ENCODE measurements around the gene HIVEP2. TPM values are rescaled to one million over a fixed set of nuclear protein-coding genes. Genes with fewer than 3 reads are reported as not detected.

Gene HIVEP2
- total and polyA plus RNA-seq, 2 donors (not counting 1 experiment from before 2014, with no cell fraction given), result 5.0 to 14.4 TPM

- Histone ChIP-seq H3K36me3 (ENCODE audit: control insufficient read depth, insufficient read depth, low read length) (no peaks in the 10 kb centered on the region), H3K4me3 (replicated peaks in 1 of 4; ENCODE audit: control extremely low read depth in 1 of 4, insufficient read depth in 1 of 4, low read depth in 3 of 4, low read length in 4 of 4) (no peak overlapping the region), H3K9ac (ENCODE audit: insufficient read depth, low read length) (no peak overlapping the region), H2AFZ (ENCODE audit: low read length) (no peak overlapping the region), H4K20me1 (ENCODE audit: control insufficient read depth, extremely low read depth, insufficient read depth, low read length) (no peaks in the 10 kb centered on the region), H3K9me3 (ENCODE audit: control insufficient read depth, insufficient read depth, low read depth, low read length) (no peaks in the 10 kb centered on the region), H3K27me3 (ENCODE audit: control insufficient read depth, insufficient read depth, low read length) (no peaks in the 10 kb centered on the region), H3K4me2 (ENCODE audit: extremely low read depth, insufficient read depth, low read length) (no peak overlapping the region), H3K79me2 (ENCODE audit: control insufficient read depth, insufficient read depth, low read length) (peaks cover 3% of the 10 kb centered on the region), H3K4me1 (ENCODE audit: control insufficient read depth, extremely low read depth, insufficient read depth, low read length) (peaks cover 5% of the 10 kb centered on the region), H3K27ac (ENCODE audit: insufficient read depth, low read length) (no peak overlapping the region)
- no peak for TF ChIP-seq EZH2 (IDR thresholded peaks at IDR 0.05; ENCODE audit: low read length, missing control alignments)
- no peak for TF ChIP-seq CTCF (conservative IDR thresholded peaks at IDR 0.05 in 1 of 2, IDR thresholded peaks at IDR 0.05 in 1 of 2; ENCODE audit: low read depth in 1 of 2, low read length in 2 of 2)
- no peak for DNase-seq (ENCODE audit: low read depth in 2 of 2)
Observed at GRCh38 chr6:142800240-142800639, 144.7 kb downstream of the HIVEP2 start.

- Histone ChIP-seq H4K20me1 (ENCODE audit: control insufficient read depth, extremely low read depth, insufficient read depth, low read length) (no peaks in the 10 kb centered on the region), H3K4me1 (ENCODE audit: control insufficient read depth, extremely low read depth, insufficient read depth, low read length) (peaks cover 5% of the 10 kb centered on the region), H3K36me3 (ENCODE audit: control insufficient read depth, insufficient read depth, low read length) (no peaks in the 10 kb centered on the region), H3K4me2 (ENCODE audit: extremely low read depth, insufficient read depth, low read length) (no peak overlapping the region), H3K27ac (ENCODE audit: insufficient read depth, low read length) (no peak overlapping the region), H2AFZ (ENCODE audit: low read length) (no peak overlapping the region), H3K9me3 (ENCODE audit: control insufficient read depth, insufficient read depth, low read depth, low read length) (no peaks in the 10 kb centered on the region), H3K9ac (ENCODE audit: insufficient read depth, low read length) (no peak overlapping the region), H3K27me3 (ENCODE audit: control insufficient read depth, insufficient read depth, low read length) (no peaks in the 10 kb centered on the region), H3K79me2 (ENCODE audit: control insufficient read depth, insufficient read depth, low read length) (peaks cover 3% of the 10 kb centered on the region), H3K4me3 (replicated peaks in 1 of 4; ENCODE audit: control extremely low read depth in 1 of 4, insufficient read depth in 1 of 4, low read depth in 3 of 4, low read length in 4 of 4) (no peak overlapping the region)
- DNase-seq (ENCODE audit: low read depth in 2 of 2), result no peak
- TF ChIP-seq EZH2 (IDR thresholded peaks at IDR 0.05; ENCODE audit: low read length, missing control alignments) (no peak), CTCF (conservative IDR thresholded peaks at IDR 0.05 in 1 of 2, IDR thresholded peaks at IDR 0.05 in 1 of 2; ENCODE audit: low read depth in 1 of 2, low read length in 2 of 2) (no peak)
Observed at GRCh38 chr6:142799639-142800038, 145.3 kb downstream of the HIVEP2 start.

GRCh38 chr6:142797159-142797558 lies 147.8 kb downstream of the HIVEP2 start:
- DNase-seq (ENCODE audit: low read depth in 2 of 2), result no peak
- H3K9me3 ChIP-seq (ENCODE audit: control insufficient read depth, insufficient read depth, low read depth, low read length), result no peaks in the 10 kb centered on the region
- H3K27ac ChIP-seq (ENCODE audit: insufficient read depth, low read length), result no peak overlapping the region
- H3K9ac ChIP-seq (ENCODE audit: insufficient read depth, low read length), result no peak overlapping the region
- H3K4me1 ChIP-seq (ENCODE audit: control insufficient read depth, extremely low read depth, insufficient read depth, low read length), result no peaks in the 10 kb centered on the region
- TF ChIP-seq EZH2 (IDR thresholded peaks at IDR 0.05; ENCODE audit: low read length, missing control alignments) (no peak), CTCF (conservative IDR thresholded peaks at IDR 0.05 in 1 of 2, IDR thresholded peaks at IDR 0.05 in 1 of 2; ENCODE audit: low read depth in 1 of 2, low read length in 2 of 2) (no peak)
- H2AFZ ChIP-seq (ENCODE audit: low read length), result no peak overlapping the region
- H3K4me3 ChIP-seq (replicated peaks in 1 of 4; ENCODE audit: control extremely low read depth in 1 of 4, insufficient read depth in 1 of 4, low read depth in 3 of 4, low read length in 4 of 4), result no peak overlapping the region
- H4K20me1 ChIP-seq (ENCODE audit: control insufficient read depth, extremely low read depth, insufficient read depth, low read length), result no peaks in the 10 kb centered on the region
- H3K4me2 ChIP-seq (ENCODE audit: extremely low read depth, insufficient read depth, low read length), result no peak overlapping the region
- no peaks in the 10 kb centered on the region for H3K36me3 ChIP-seq (ENCODE audit: control insufficient read depth, insufficient read depth, low read length)
- no peaks in the 10 kb centered on the region for H3K27me3 ChIP-seq (ENCODE audit: control insufficient read depth, insufficient read depth, low read length)
- H3K79me2 ChIP-seq (ENCODE audit: control insufficient read depth, insufficient read depth, low read length), result peaks cover 3% of the 10 kb centered on the region

All from fibroblast of lung (primary cell).